Osteocyte (in vitro differentiated cells): ENCODE measurements around the gene GPR12. TPM values are rescaled to one million over a fixed set of nuclear protein-coding genes. Genes with fewer than 3 reads are reported as not detected.

Source experiments
- DNase-seq: peaks from one replicate; pipeline ENCODE4 v3.0.0; 2021; ENCODE audit warnings: mixed read lengths; ENCODE audit not compliant: unreplicated experiment; ENCODE audit errors: extremely low spot score
- H3K27ac Mint-ChIP-seq: one replicate; pipeline ENCODE4 v1.8.0; 2021; ENCODE audit warnings: mild to moderate bottlenecking, mixed read lengths; ENCODE audit not compliant: unreplicated experiment
- H3K27me3 Mint-ChIP-seq: one replicate; pipeline ENCODE4 v1.8.0; 2021; ENCODE audit warnings: mixed read lengths; ENCODE audit not compliant: unreplicated experiment
- H3K36me3 Mint-ChIP-seq: one replicate; pipeline ENCODE4 v1.8.0; 2021; ENCODE audit warnings: mixed read lengths; ENCODE audit not compliant: unreplicated experiment
- H3K4me1 Mint-ChIP-seq: one replicate; pipeline ENCODE4 v1.8.0; 2021; ENCODE audit warnings: mixed read lengths; ENCODE audit not compliant: unreplicated experiment
- H3K4me3 Mint-ChIP-seq: one replicate; pipeline ENCODE4 v1.8.0; 2021; ENCODE audit warnings: mild to moderate bottlenecking, moderate library complexity, mixed read lengths; ENCODE audit not compliant: unreplicated experiment
- H3K9me3 Mint-ChIP-seq: one replicate; pipeline ENCODE4 v1.8.0; 2021; ENCODE audit warnings: mixed read lengths; ENCODE audit not compliant: unreplicated experiment
- total RNA-seq: library from RNA; stranded (reverse); gene quantifications from 2 replicates; pipeline ENCODE4 v1.2.1, GENCODE V29; 2021
- TF ChIP-seq, protein P1 (sequence below): fragments of 200-600 bp; sonication (generic); IDR thresholded peaks from 2 replicates; pipeline ENCODE4 v1.5.0; 2021; ENCODE audit warnings: antibody characterized with exemption, mild to moderate bottlenecking, moderate library complexity

The GPR12 gene
- total RNA-seq, 1 donor from 2014 or later, result not detected

DNA sequence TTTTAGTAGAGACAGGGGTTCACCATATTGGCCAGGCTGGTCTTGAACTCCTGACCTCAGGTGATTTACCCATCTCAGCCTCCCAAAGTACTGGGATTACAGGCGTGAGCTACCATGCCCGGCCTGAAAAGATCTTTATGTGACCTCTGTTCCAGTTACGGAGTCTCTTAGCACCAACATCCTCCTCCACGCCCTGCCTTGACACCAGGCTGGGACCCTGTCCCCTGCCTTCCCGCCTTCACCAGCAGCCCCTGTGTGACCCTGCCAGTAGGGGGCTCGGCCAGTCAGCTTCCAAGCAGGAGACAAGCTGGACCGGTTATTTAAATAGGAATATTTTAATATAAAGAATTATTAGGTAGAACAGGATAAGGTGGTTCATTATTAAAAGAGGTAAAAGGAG, 54.2 kb downstream of the GPR12 start:
- Mint-ChIP-seq H3K4me1 (no peaks in the 10 kb centered on the region), H3K36me3 (no peaks in the 10 kb centered on the region), H3K27me3 (peaks cover 32% of the 10 kb centered on the region), H3K4me3 (no peak overlapping the region), H3K9me3 (no peaks in the 10 kb centered on the region), H3K27ac (no peak overlapping the region)
- peak; percentile 44 for DNase-seq
- TF ChIP-seq, protein P1, sequence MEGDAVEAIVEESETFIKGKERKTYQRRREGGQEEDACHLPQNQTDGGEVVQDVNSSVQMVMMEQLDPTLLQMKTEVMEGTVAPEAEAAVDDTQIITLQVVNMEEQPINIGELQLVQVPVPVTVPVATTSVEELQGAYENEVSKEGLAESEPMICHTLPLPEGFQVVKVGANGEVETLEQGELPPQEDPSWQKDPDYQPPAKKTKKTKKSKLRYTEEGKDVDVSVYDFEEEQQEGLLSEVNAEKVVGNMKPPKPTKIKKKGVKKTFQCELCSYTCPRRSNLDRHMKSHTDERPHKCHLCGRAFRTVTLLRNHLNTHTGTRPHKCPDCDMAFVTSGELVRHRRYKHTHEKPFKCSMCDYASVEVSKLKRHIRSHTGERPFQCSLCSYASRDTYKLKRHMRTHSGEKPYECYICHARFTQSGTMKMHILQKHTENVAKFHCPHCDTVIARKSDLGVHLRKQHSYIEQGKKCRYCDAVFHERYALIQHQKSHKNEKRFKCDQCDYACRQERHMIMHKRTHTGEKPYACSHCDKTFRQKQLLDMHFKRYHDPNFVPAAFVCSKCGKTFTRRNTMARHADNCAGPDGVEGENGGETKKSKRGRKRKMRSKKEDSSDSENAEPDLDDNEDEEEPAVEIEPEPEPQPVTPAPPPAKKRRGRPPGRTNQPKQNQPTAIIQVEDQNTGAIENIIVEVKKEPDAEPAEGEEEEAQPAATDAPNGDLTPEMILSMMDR, result no peak

DNA sequence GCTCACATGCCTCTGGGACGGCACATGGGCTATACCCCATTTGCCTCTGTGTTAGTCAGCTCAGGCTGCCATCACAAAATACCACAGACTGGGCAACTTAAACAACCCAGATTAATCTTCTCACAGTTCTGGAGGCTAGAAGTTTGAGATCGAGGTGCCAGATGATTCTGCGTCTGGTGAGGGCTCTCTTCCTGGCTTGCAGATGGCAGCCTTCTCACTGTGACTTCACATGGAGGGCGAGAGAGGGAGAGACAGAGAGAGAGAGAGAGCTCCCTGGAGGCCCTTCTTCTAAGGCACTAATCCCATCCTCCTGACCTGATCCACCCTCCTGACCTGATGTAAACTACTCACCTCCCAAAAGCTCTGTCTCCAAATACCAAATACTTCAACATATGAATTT, 55.0 kb downstream of the GPR12 start:
- H3K4me3 Mint-ChIP-seq, result no peak overlapping the region
- no peak overlapping the region for H3K27ac Mint-ChIP-seq
- TF ChIP-seq, protein P1, result no peak
- no peaks in the 10 kb centered on the region for H3K4me1 Mint-ChIP-seq
- peak; percentile 1 for DNase-seq
- peaks cover 28% of the 10 kb centered on the region for H3K27me3 Mint-ChIP-seq
- no peaks in the 10 kb centered on the region for H3K9me3 Mint-ChIP-seq
- H3K36me3 Mint-ChIP-seq, result no peaks in the 10 kb centered on the region

Other genes starting within 250 kb of the GPR12 start
- gene WASF3, start 203.1 kb downstream of the GPR12 start, total RNA-seq, result 17.1 and 20.0 TPM in 2 replicates